Measurements from ENCODE around the gene MX2.

Gene MX2

GRCh38 chr21:41447356-41447755 is 85.5 kb downstream of the MX2 start:
- no peak for DNase-seq (ENCODE audit: low spot score)
- TF ChIP-seq CTCF (IDR thresholded peaks at IDR 0.05; ENCODE audit: borderline replicate concordance, control extremely low read depth, extremely low read depth, insufficient read depth, missing control alignments): no peak
- in situ Hi-C loops (cut with MboI; ENCODE audit: low sequenced_read_pairs, unreplicated experiment): no loop called here

DNA sequence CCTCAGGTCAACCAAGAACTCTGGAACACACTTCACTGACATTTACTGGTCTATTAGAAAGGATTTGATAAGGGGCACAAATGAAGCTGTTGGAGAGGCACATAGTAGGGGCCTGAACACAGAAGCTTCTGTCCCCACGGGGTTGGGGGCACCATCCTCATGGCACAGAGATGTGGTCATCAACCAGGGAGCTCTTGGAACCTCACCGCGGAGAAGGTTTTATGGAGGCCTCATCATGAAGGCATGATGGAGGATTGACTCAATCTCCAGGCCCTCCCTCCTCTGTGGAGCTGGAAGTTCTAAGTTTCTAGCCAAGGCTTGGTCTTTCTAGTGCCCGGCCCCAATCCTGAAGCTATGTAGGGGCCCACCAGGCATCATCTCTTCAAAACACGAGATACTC is 87.8 kb downstream of the MX2 start:
- in situ Hi-C loops (cut with MboI; ENCODE audit: low sequenced_read_pairs, unreplicated experiment): loop anchor here (25.0 kb wide), 1 partner anchor 162 kb away; no protein-coding TSS in a partner anchor
- TF ChIP-seq CTCF (IDR thresholded peaks at IDR 0.05; ENCODE audit: borderline replicate concordance, control extremely low read depth, extremely low read depth, insufficient read depth, missing control alignments): no peak
- DNase-seq (ENCODE audit: low spot score): no peak

- no peak for TF ChIP-seq CTCF (IDR thresholded peaks at IDR 0.05; ENCODE audit: borderline replicate concordance, control extremely low read depth, extremely low read depth, insufficient read depth, missing control alignments)
- DNase-seq (ENCODE audit: low spot score): no peak
- in situ Hi-C loops (cut with MboI; ENCODE audit: low sequenced_read_pairs, unreplicated experiment): loop anchor here (25.0 kb wide), 1 partner anchor 165 kb away; no protein-coding TSS in a partner anchor
Measured at GRCh38 chr21:41451753-41452676, 90.2 kb downstream of the MX2 start.

GRCh38 chr21:41453198-41453597 is 91.4 kb downstream of the MX2 start:
- DNase-seq (ENCODE audit: low spot score): no peak
- TF ChIP-seq CTCF (IDR thresholded peaks at IDR 0.05; ENCODE audit: borderline replicate concordance, control extremely low read depth, extremely low read depth, insufficient read depth, missing control alignments): no peak
- in situ Hi-C loops (cut with MboI; ENCODE audit: low sequenced_read_pairs, unreplicated experiment): loop anchor here (25.0 kb wide), 1 partner anchor 166 kb away; no protein-coding TSS in a partner anchor

- DNase-seq (ENCODE audit: low spot score): no peak
- no peak for TF ChIP-seq CTCF (IDR thresholded peaks at IDR 0.05; ENCODE audit: borderline replicate concordance, control extremely low read depth, extremely low read depth, insufficient read depth, missing control alignments)
- in situ Hi-C loops (cut with MboI; ENCODE audit: low sequenced_read_pairs, unreplicated experiment): loop anchor here (25.0 kb wide), 1 partner anchor 166 kb away; no protein-coding TSS in a partner anchor
Measured at GRCh38 chr21:41453761-41454160, 91.9 kb downstream of the MX2 start.

GRCh38 chr21:41458121-41458520 is 96.3 kb downstream of the MX2 start:
- in situ Hi-C loops (cut with MboI; ENCODE audit: low sequenced_read_pairs, unreplicated experiment): loop anchor here (25.0 kb wide), 1 partner anchor 171 kb away; no protein-coding TSS in a partner anchor
- DNase-seq (ENCODE audit: low spot score): no peak
- TF ChIP-seq CTCF (IDR thresholded peaks at IDR 0.05; ENCODE audit: borderline replicate concordance, control extremely low read depth, extremely low read depth, insufficient read depth, missing control alignments): no peak

Data from GM13976 (cell line).